K562 treated with DMSO at 1 percent for 12 hours (cell line): ENCODE results near the gene HTR3C. TPM values are rescaled to one million over a fixed set of nuclear protein-coding genes. Genes with fewer than 3 reads are reported as not detected.

Source experiments
- total RNA-seq: library from RNA; unstranded; fragments of 300-600 nt; gene quantifications from 2 replicates; pipeline ENCODE4 v1.2.3, GENCODE V29; 2022; ENCODE audit not compliant: insufficient read depth

Gene HTR3C, protein sequence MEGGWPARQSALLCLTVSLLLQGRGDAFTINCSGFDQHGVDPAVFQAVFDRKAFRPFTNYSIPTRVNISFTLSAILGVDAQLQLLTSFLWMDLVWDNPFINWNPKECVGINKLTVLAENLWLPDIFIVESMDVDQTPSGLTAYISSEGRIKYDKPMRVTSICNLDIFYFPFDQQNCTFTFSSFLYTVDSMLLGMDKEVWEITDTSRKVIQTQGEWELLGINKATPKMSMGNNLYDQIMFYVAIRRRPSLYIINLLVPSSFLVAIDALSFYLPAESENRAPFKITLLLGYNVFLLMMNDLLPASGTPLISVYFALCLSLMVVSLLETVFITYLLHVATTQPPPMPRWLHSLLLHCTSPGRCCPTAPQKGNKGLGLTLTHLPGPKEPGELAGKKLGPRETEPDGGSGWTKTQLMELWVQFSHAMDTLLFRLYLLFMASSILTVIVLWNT
- not detected in 2 replicates for total RNA-seq

DNA sequence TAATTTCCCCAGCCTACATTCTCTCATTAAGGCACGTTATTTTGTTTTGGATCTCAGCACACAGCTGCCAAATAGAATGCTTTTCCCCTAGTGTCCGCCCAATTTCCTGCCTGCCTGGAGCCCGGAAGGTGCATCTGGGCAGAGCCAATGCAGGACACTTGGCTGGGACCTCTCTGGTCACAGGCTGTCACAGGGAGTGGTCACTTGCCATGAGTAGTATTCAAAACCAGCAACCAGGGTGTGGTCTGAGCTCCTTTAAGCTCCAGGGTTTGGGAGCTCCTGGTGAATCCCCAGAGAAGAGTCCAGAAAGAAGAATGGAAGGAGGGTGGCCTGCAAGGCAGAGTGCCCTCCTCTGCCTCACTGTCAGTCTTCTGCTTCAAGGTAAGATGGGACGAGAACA lies at the start of gene HTR3C:
HTR3C (plus strand) TSS at position 281 of the 400 bp plus-strand sequence; CDS start at position 315, 34 bp downstream.

DNA sequence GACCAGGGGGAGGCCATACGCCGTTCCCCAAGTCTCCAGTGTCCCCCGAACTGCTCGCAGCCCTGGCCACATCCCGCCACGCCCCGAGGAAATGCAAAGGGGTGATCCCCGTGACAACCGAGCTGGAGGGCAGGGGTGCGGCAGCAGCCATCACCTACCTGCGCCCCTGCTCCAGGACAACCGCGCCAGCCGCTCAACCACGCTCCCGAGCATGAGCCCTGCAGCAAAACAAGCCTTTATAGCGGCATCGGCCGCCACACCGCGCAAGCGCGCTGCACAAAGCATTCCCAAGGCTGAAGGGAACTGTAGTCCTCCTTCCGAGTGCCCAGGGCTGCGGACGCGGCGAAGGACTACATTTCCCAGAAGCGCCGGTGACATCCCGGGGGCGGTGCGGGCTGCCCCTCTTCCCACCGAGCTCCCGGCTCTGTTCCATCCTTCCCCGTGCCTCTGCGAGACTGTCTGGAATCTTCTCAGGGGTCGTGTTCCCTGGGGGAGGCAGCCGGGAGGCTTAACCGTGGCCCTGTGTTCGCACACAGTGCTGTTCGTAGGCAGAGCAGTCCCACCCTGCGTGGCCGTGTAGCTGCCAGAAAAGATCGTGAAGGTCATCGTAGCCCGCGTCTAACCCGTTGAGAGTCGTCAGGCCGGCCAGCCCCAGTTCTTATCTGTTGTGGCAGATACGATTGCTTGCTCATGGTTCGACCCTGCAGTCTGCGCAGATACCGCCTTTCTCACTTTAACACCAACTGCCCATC lies 35.0 kb upstream of the HTR3C start, which contains the start of gene ABCC5:
ABCC5 (minus strand) TSS at position 213 of the 752 bp plus-strand sequence. CDS start 3,492 bp downstream, outside the sequence.

DNA sequence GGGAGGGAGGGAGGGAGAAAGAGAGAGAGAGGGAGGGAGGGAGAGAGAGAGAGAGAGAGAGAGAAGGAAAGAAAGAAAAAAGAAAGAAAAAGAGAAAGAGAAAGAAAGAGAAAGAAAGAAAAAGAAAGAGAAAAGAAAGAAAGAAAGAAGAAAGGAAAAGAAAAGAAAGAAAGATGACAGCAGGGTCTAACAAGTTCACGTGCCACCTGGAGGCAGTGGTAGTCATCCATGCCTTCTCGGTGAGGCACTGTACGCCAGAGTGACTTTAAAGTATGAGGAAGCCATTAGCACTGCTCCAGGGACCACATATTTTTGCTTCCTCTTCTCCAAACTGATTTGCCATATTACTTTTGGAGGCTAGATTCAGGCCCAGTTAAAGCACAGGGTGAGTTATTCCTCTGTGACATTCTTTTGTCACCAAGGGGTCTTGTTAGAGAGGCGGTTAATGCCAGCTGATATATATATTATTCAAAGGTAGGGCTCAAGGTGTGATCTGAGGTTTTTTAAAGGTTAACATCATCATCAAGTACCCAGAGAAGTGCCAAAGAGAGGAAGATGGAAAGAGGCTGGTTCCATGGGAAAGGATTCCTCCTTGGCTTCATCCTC lies 21.6 kb upstream of the HTR3C start, which contains the start of gene HTR3D:
HTR3D (plus strand) TSS at position 556 of the 606 bp plus-strand sequence; CDS start at position 556, 0 bp downstream.

DNA sequence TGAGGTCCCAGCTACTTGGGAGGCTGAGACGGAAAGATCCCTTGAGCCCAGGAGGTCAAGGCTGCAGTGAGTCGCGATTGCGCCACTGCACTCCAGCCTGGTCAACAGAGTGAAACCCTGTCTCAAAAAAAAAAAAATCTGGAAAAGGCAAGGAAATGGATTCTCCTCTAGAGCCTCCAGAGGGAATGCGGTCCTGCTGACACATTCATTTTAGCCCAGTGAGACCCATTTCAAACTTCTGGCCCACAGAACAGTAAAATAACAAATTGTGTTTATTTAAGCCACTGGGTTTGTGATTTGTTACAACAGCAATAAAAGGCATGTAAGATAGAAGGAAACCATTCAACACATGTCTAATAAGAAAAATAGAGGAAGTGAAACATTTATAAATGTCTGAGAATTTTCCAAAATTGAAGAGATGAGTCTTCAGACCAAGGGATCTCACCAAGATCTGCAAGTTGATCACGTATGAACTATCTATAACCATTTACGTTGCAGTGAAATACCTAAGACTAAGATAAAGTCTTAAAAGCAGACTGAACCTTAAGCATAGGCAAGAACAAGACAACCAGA lies 44.0 kb downstream of the HTR3C start, which contains the start of gene HTR3E:
HTR3E (plus strand) TSS at position 254 of the 573 bp plus-strand sequence. CDS start 466 bp downstream, outside the sequence.

Other genes starting within 250 kb of the HTR3C start
- 1.7 and 1.8 TPM in 2 replicates for gene MAP6D1, start 227.5 kb upstream of the HTR3C start, total RNA-seq
- gene PARL, start 168.2 kb upstream of the HTR3C start, total RNA-seq, result 36.0 and 47.1 TPM in 2 replicates
- 10.7 and 30.3 TPM in 2 replicates for gene ABCC5, start 35.2 kb upstream of the HTR3C start, total RNA-seq
- not detected in 2 replicates for gene HTR3D, start 21.3 kb upstream of the HTR3C start, total RNA-seq
- not detected in 2 replicates for gene HTR3E, start 44.0 kb downstream of the HTR3C start, total RNA-seq
- gene EIF2B5, start 82.3 kb downstream of the HTR3C start, total RNA-seq, result 43.2 and 69.8 TPM in 2 replicates
- gene DVL3, start 102.3 kb downstream of the HTR3C start, total RNA-seq, result 18.5 and 63.6 TPM in 2 replicates
- gene AP2M1, start 121.8 kb downstream of the HTR3C start, total RNA-seq, result 473 and 546 TPM in 2 replicates
- 37.1 and 46.9 TPM in 2 replicates for gene ABCF3, start 133.2 kb downstream of the HTR3C start, total RNA-seq
- gene VWA5B2, start 176.5 kb downstream of the HTR3C start, total RNA-seq, result not detected in 2 replicates
- 64.3 and 90.9 TPM in 2 replicates for gene ALG3, start 195.9 kb downstream of the HTR3C start, total RNA-seq
- 10.6 and 16.2 TPM in 2 replicates for gene EEF1AKMT4, start 196.6 kb downstream of the HTR3C start, total RNA-seq
- gene CAMK2N2, start 208.5 kb downstream of the HTR3C start, total RNA-seq, result not detected in 2 replicates
- gene ECE2, start 223.0 kb downstream of the HTR3C start, total RNA-seq, result not detected in 2 replicates
- 273 and 379 TPM in 2 replicates for gene PSMD2, start 246.2 kb downstream of the HTR3C start, total RNA-seq